Fibroblast of skin of right quadriceps (primary cell): ENCODE data around the gene RXRA.

ENCODE experiments used
- DNase-seq: peaks from one replicate; pipeline ENCODE4 v3.0.0-alpha.2; 2013

The RXRA gene

GRCh38 chr9:134420281-134420845 lies 94.1 kb downstream of the RXRA start:
- DNase-seq = no peak

- DNase-seq = no peak
These were observed 94.7 kb downstream of the RXRA start for GRCh38 chr9:134420974-134421432.

GRCh38 chr9:134421888-134422287 lies 95.6 kb downstream of the RXRA start:
- no peak for DNase-seq

GRCh38 chr9:134422301-134423090 lies 96.2 kb downstream of the RXRA start:
- no peak for DNase-seq

GRCh38 chr9:134423166-134423565 lies 96.9 kb downstream of the RXRA start:
- no peak for DNase-seq

- DNase-seq = no peak
These were observed 97.5 kb downstream of the RXRA start for GRCh38 chr9:134423749-134424148.

- DNase-seq = no peak
These were observed 98.6 kb downstream of the RXRA start for GRCh38 chr9:134424818-134425217.

GRCh38 chr9:134425401-134425800 lies 99.1 kb downstream of the RXRA start:
- no peak for DNase-seq

- no peak for DNase-seq
These were observed 99.6 kb downstream of the RXRA start for GRCh38 chr9:134425812-134426211.

GRCh38 chr9:134426436-134426835 lies 100.2 kb downstream of the RXRA start:
- no peak for DNase-seq

GRCh38 chr9:134427153-134427782 lies 101.0 kb downstream of the RXRA start:
- DNase-seq = no peak

- DNase-seq = no peak
These were observed 102.3 kb downstream of the RXRA start for GRCh38 chr9:134428559-134428958.

GRCh38 chr9:134429007-134429406 lies 102.8 kb downstream of the RXRA start:
- DNase-seq = no peak

GRCh38 chr9:134429481-134429880 lies 103.2 kb downstream of the RXRA start:
- DNase-seq = no peak

- no peak for DNase-seq
These were observed 104.8 kb downstream of the RXRA start for GRCh38 chr9:134431095-134431494.

- DNase-seq = no peak
These were observed 105.4 kb downstream of the RXRA start for GRCh38 chr9:134431626-134432025.

GRCh38 chr9:134432471-134432870 lies 106.2 kb downstream of the RXRA start:
- DNase-seq = no peak

- DNase-seq = no peak
These were observed 106.8 kb downstream of the RXRA start for GRCh38 chr9:134433101-134433500.

- no peak for DNase-seq
These were observed 107.9 kb downstream of the RXRA start for GRCh38 chr9:134433909-134434882.

- DNase-seq = peak; percentile 97
These were observed 108.7 kb downstream of the RXRA start for GRCh38 chr9:134434894-134435506.

- DNase-seq = no peak
These were observed 109.5 kb downstream of the RXRA start for GRCh38 chr9:134435550-134436378.

- no peak for DNase-seq
These were observed 110.1 kb downstream of the RXRA start for GRCh38 chr9:134436379-134436762.
